Amygdala (tissue), 56 donors: ENCODE data around the gene ARNT2.

Experiments
- DNase-seq, 56 donors: peaks; one replicate each; lab custom pipeline; 2025; lab: John Stamatoyannopoulos, UW

The ARNT2 gene

GRCh38 chr15:80567721-80568157, 163.6 kb downstream of the ARNT2 start:
- DNase-seq = peak in 41 of 56 donors; percentile 4 to 76 (median 40)

- no peak for DNase-seq
Observed at GRCh38 chr15:80568298-80568697, 164.1 kb downstream of the ARNT2 start.

- no peak for DNase-seq
Observed at GRCh38 chr15:80568876-80569605, 164.9 kb downstream of the ARNT2 start.

- DNase-seq = no peak
Observed at GRCh38 chr15:80569656-80570055, 165.5 kb downstream of the ARNT2 start.

- no peak for DNase-seq
Observed at GRCh38 chr15:80570553-80570952, 166.4 kb downstream of the ARNT2 start.

- no peak for DNase-seq
Observed at GRCh38 chr15:80572337-80572736, 168.2 kb downstream of the ARNT2 start.

GRCh38 chr15:80573606-80574005, 169.4 kb downstream of the ARNT2 start:
- no peak for DNase-seq

- DNase-seq = no peak
Observed at GRCh38 chr15:80574590-80574989, 170.4 kb downstream of the ARNT2 start.

GRCh38 chr15:80576519-80577090, 172.4 kb downstream of the ARNT2 start:
- DNase-seq = no peak

GRCh38 chr15:80577552-80578205, 173.5 kb downstream of the ARNT2 start:
- no peak for DNase-seq

GRCh38 chr15:80578206-80578595, 174.0 kb downstream of the ARNT2 start:
- no peak for DNase-seq

GRCh38 chr15:80578871-80579270, 174.7 kb downstream of the ARNT2 start:
- no peak for DNase-seq

- no peak for DNase-seq
Observed at GRCh38 chr15:80579611-80580010, 175.4 kb downstream of the ARNT2 start.

GRCh38 chr15:80580106-80580505, 175.9 kb downstream of the ARNT2 start:
- DNase-seq = no peak

- no peak for DNase-seq
Observed at GRCh38 chr15:80580536-80581260, 176.5 kb downstream of the ARNT2 start.

- no peak for DNase-seq
Observed at GRCh38 chr15:80581976-80582375, 177.8 kb downstream of the ARNT2 start.

GRCh38 chr15:80582816-80583423, 178.7 kb downstream of the ARNT2 start:
- DNase-seq = no peak

- no peak for DNase-seq
Observed at GRCh38 chr15:80584561-80584964, 180.4 kb downstream of the ARNT2 start.

- no peak for DNase-seq
Observed at GRCh38 chr15:80584973-80585525, 180.9 kb downstream of the ARNT2 start.

GRCh38 chr15:80585544-80586018, 181.4 kb downstream of the ARNT2 start:
- no peak for DNase-seq
